T-helper 2 cell (primary cell): ENCODE results near the gene ST8SIA5.
A peak's percentile ranks its signal among the peaks of the same experiment; 100 is the strongest.
"Not testable (repeated sequence)": the region's sequence is repeated elsewhere in the genome, so short reads cannot be mapped to it uniquely, and the experiment has no call there.

Experiments
- DNase-seq, 5 experiments: peaks; one replicate each; pipeline versions ENCODE4 v3.0.0 to v3.0.0-alpha.2; 2012 to 2022
- total RNA-seq, 2 donors: gene quantifications; one replicate each; lab custom pipeline; 2026; lab: John Stamatoyannopoulos, UW

ST8SIA5 gene, protein sequence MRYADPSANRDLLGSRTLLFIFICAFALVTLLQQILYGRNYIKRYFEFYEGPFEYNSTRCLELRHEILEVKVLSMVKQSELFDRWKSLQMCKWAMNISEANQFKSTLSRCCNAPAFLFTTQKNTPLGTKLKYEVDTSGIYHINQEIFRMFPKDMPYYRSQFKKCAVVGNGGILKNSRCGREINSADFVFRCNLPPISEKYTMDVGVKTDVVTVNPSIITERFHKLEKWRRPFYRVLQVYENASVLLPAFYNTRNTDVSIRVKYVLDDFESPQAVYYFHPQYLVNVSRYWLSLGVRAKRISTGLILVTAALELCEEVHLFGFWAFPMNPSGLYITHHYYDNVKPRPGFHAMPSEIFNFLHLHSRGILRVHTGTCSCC
- total RNA-seq = 0 reads per million in 2 donors

DNA sequence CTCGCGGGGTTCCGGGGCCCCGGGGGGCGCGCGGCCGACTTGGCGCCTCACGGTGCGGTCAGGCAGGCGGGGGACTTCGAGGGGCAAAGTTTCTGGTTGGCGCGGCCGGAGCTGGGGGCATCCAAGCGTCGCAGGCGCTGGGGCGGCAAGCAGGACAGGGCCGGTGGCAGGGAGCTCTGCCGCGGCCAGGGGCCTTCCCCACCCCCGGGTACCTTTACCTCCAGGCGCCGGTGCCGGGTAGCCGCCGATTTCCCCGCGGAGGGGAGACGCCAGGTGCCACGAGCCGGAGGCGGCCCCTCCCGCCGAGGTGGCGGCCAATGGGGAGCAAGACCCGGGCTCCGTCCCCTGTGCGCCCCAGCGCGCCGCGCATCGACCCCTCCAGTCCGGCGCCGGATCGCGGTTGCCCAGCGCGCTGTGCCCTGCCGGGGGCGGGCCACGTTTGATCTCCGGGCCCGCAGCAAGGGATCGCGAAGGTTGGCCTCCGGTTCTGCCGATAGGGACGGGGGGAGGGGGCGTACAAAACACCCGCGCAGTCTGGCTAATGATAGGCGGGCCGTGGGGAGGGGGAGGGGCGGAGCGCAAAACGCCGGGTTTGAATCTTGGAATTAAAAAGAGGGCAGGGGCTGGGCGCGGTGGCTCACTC lies at the start of gene ST8SIA5:
Gene ST8SIA5 (minus strand): TSS at position 495 of the 643 bp plus-strand sequence. CDS start 545 bp downstream, outside the sequence.
- DNase-seq = peak in 1 of 5 experiments; percentile 20

DNA sequence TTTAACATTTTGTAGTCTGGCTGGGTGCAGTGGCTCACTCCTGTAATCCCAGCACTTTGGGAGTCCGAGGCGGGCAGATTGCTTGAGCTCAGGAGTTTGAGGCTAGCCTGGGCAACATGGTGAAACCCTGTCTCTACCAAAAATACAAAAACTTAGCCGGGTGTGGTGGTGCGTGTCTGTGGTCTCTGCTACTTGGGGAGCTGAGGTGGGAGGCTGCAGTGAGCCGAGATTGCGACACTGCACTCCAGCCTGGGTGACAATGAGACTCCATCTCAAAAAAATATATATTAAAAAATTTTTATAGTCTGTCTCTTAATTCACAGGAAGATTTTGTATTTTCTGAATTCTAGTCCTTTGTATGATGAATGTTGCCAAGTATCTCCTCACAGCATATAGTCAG lies 39.1 kb upstream of the ST8SIA5 start:
- not testable (repeated sequence) for DNase-seq

DNA sequence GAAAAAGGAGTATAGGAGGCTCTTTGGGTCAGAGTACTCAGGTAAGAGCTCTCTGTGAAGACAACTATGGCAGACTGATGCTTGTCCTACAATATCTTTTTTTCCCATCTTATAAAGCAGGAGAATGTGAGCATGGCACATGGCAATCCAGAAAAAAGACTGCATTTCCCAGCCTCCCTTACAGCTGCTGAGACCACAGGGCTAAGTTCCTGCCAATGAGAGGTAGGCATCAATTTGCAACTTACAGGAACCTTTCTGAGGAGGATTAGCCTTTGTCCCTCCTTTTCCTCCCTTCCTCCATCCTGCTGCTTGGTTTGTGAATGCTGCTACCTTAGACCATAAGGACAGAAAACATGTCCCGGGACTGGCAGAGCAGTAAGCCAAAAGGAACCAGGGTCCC lies 37.8 kb upstream of the ST8SIA5 start:
- DNase-seq = no peak

DNA sequence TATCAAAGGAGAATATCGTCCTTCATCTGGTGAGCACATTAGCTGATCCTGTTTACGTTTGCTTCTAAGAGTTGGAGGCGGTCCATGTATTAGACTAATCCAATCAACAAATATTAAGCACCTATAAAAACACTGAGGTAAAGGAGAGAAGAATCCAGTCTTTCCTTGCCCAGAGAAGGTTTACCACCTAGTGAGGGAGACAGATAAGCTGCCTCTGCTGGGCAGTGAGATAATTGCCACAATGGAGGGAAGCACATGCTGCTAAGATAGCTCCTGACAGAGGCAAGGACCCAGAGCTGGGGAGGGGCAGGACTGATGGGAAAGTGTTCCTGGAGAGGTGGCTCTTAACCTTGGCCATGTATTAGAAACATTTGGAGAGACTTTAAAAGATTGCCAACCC lies 36.7 kb upstream of the ST8SIA5 start:
- DNase-seq = no peak

DNA sequence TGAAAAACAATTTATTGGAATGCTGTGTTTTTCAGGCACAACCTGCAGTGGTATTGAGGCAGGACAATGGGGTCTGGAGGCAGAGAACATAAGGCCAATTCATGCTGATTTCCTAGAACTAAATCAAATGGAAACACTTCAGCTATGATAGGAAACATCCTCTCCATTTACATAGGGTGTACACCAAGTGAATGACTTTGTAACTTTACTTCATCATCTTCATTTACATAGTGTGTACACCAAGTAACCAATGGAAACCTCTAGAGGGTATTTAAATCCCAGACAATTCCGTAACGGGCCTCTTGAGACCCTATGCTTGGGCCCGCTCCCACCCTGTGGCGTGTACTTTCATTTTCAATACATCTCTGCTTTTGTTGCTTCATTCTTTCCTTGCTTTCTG lies 32.2 kb upstream of the ST8SIA5 start:
- no peak for DNase-seq

DNA sequence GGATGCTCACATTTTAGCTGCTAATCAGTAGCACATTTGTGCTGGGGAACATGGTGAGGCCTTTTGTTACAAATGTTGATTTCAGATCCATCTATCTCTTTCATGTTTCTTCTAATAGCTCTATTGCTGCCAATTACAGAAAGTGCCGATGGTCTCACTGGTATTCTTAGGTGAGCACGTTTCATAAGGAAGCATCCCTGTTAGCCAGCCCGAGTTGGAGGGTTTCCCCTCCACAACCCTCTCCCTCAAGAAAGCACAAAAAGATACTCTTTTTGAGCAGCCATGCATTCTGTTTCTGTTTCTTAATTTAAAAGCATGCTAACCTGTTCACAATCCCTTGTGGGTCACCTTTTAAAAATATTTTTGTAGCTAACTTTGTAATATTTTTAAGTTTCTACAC lies 30.8 kb upstream of the ST8SIA5 start:
- no peak for DNase-seq

DNA sequence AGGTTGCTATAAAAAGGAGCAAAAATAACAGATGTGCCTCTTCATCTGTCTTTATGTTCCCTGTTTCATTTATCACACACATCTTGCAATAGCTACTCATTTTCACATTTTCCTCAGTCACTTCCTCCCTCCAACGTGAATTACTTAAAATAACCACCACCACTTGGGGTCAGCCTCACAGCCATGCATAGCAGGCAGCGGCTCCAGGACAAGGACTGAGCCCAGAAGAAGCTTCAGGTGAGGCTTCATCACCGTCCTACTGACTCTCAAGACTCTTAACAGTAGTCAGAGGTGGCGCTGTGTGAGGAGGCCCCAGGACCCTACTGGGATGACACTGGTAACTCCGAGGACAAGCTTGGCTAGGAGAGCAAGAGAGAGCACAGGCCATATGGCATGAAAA lies 15.5 kb upstream of the ST8SIA5 start:
- DNase-seq = no peak

DNA sequence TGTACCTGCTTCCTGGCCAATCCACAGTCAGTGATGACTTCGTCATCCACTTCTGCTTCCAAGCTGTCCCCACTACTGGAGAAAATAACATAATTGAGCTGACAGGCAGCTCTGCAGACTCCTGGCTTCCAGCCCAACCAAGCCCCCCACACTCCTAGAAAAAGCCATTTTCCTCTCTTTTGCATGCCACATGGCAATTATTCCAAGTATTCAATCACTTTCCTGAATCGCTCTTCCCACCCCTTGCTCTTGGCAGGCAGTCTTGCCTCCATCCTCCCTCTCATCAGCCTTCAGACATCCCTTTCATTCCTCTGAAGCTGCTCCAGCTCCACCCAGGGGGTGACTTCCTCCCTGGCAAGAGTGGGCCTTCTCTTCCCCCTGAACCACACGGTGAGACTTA lies 14.3 kb upstream of the ST8SIA5 start:
- DNase-seq = no peak

DNA sequence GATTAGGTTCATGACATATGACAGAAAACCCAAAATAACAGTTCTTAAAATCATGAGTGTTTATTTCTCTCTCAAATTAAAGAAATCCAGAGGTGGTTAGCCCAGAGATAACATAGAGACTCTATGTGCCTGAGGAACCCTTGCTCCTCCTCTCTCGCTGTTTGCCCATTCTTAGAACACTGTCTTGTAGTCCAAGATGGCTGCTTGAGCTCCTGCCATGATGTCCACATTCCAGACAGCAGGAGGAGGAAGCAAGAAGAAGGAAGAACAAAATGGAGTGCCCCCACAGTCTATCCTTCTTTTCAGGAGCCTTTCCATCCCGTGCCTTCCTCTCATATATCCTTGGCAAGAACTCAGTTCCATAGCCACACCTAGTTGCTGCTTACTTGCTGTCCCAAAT lies 13.9 kb upstream of the ST8SIA5 start:
- DNase-seq = no peak

DNA sequence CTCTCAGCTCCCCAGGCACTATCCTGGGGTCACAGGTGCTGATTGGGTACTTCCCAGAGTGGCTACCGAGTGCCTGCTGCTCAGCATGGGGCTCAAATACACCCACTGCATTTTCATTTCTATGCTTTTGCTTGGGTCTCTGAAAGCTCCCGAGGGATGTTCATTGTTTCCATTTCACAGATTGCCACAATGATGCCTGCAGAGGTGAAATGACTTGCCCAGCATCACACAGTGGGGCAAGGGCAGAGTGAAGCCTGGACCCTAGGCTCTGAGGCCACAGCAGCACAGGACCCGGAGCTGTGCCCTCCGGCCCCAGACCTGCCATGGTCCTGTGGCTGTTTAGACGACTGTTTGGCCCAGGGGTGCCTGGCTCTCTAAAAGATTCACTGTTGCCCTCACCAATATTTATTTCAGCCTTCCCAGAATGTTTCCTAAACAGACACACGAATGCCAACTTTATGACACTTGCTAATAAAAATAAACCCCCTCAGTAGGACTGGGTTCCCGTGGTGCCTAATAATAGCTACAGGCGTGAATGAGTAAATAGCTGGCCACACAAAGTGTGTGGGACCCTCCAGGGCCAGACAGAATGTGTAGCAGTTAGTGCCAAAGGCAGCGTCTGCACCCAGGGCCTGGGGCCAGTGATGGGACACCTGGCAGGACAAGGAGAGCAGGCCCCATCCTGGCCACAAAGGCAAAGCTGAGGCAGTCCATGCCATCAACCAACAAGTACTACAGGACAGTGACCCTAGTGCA lies 11.5 kb upstream of the ST8SIA5 start:
- DNase-seq = no peak

DNA sequence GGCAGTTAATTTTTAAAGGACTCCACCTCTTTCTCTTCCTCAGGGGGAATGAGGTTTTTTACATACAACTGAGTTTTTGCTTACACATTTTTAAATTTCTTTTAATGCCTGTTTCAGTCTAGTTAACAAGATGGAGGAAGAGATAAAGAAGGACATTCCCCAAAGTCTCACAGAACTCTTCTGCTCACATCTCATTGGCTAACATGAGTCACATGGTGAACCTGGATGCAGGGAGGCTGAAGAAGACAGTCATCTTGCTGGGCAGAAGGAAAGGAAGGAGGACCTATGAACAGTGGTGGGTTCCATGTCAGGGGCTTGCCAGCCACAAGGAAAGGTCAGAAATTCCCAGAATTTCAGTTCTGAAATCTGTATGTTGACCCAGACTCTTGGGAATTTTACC lies 10.4 kb upstream of the ST8SIA5 start:
- no peak for DNase-seq

DNA sequence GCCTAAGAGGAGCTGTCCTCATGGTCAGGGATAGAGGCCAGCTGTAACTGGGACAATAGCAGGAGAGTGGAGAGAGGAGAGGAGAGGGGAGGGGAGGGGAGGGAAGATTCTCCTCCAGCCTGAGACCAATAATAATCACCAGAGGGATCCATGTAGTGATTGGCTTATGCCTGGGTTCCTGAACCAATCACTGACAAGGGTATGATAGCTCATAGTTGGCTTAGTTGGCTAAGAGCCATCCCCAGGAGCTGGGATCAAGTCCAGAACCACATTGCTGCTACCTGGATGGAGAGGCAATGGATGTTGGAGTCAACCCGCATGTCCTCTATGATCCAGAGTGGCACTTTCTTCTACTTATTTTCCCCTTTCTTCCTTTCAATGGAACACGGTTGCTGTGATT lies 7.7 kb upstream of the ST8SIA5 start:
- no peak for DNase-seq

DNA sequence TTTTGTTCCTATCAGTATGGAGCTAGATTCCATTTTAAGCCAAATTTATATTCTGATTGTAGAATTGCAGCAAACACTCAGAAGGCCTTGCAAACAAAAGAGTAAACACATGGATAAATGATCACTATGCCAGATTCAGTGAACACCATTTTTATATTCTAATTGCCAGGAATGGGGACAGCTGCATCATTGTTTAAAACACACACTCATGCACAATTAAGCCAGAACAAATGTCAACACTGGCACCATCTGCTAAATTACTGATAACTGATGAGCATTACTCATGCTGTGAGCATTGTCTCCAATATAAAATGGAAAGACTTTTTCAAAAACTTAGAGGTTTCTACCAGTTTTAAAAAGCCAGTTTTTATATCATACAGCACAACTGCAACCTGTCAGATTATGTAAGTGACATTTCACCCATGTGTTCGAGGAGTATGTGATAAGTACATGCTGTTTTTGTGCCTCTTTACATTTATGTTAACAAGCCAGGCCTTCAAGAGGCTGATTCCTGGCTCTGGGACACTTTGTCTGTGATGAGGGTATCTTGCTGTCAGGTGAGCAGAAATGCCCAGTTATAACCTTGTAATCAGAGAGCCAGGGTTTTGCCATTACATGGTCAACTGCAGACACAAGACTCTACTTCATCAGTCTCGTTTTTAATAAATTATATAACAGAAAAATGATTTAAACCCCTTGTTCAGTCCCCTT lies 4.4 kb upstream of the ST8SIA5 start:
- DNase-seq = no peak

DNA sequence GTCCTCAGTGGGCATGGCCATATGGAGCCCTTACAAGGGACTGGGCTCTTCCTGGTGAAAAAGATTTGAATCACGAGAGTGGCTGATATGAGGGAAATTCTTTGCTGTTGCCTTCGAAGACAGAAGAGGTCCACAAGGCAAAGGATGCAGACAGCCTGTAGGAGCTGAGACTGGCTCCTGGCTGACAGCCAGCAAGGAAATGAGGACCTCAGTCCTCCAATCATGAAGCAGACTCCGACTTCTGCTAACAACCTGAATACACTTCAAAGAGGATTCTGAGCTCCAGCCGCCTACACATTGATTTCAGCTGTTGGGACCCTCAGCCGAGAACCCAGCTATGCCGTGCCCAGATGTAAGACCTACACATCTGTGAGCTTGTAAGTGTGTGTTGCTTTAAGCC lies 3.0 kb upstream of the ST8SIA5 start:
- no peak for DNase-seq

DNA sequence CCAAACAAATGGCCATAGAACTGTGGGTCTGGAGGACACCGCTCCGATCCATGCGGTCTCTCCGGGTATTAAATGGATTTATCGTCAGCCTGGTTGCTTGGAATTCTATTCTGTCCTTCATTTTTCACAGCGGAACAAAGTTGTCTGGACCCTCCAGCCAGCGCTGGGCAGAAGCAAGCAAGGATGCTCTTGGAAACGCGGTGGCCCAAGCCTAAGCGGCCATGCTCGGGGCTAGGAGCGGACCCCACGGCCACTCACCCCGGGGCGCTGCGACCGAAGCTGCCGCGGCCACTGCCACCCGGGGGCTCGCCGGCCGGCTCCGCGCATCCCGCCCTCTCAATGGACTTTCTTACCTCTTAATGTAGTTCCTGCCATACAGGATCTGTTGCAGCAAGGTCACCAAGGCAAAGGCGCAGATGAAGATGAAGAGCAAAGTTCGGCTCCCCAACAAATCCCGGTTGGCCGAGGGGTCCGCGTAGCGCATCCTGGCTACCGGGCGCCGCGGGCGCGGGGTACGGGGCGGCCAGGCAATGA lies 761 bp downstream of the ST8SIA5 start:
- no peak for DNase-seq

DNA sequence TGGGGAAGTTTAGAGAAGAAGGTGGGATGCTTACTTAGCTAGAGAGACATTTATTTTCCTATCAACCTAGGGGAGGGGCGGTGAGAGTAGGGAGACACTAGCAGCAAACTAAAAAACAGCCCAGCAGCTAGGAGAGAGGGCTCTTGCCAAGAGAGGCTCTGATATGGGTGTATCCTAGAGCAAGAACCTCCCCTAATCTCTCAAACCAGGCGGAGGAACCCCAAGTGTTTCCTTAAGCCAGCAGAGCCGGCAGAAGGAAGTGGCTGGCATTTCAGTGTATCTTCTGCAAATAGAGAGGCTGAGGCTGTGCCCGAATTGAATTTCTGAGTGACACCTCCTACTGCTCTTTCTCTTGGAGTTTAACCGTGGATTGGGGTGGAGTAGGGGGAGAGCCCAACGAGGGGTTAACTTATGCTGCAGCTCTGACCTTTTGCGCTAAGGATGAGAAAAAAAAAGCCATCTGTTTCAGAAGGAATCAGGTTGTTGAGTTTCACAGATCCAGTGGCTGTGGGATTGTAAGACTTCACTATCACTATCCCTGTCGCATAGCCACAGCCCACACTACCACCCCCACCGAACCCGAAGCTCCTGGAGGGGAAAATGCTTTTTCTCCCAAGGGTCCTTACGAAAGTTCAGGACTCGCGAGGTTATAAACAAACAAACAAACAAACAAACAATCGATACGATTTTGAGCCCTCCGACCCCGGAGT lies 1.4 kb downstream of the ST8SIA5 start:
- no peak for DNase-seq

DNA sequence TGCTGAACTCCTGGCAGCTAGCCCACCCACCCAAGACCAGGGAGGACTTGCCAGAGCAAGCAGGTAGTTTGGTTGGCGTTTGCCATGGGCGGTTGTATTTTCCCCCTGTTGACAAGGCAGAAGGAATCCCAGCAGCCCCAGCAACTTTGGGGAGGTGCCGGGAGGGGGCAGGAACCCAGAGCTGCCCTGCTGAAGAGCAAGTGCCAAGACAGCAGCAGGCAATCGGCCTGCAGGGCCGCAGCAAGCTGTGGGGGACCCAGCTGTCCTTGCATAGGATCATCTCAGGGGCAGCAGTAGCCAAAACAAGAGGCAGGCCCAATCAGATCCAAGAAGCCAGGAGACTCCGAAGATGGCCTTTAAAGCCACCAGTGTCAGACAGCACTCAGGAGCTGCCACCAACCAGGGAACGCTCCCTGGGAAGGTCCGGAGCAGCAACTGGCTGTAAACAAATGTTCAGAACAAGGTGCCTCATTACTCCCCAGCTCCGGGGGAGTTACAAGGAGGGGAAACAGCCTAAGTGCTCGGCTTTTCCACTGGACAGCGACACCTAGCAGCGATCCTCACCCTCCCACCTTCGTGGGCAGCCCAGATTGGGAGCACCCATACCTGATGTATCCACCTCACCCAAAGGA lies 2.1 kb downstream of the ST8SIA5 start:
- DNase-seq = no peak

DNA sequence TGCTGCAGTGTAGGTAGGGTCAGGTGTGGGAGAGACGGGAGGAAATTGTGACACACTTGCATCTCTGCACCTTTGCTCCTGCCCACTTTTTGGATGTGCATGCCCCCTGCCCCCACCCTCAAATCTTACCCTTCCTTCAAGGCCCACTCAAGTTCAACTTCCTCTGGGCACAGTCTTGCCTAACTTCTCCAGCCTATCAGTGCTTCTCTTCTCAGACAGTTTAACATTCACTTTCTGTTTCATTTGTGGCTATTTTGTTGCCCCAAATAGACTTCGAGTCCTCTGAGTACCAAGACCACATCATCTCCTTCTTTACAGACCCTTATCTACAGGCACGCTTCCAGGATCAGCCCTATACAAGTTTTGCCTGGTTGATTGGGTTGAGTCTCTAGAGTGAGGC lies 2.7 kb downstream of the ST8SIA5 start:
- DNase-seq = peak in 1 of 5 experiments; percentile 48

DNA sequence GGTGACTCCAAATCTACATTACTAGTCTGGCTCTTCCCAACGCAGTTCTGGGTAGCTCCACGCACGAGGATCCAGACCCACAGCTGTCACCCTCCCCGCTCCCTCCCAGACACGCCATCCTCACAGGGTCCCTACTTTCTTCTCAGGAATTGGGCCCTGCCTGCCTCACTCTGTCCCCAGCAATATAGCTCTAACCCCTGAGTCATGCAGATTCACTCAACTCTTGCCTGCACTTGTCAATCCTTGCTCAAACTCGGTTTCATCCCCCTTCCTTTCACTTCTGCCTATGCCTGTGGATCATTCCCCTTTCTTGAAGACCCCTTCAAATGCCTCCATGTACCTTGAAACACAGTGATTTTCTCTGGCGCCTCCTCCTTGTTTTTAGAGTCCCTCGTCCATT lies 5.0 kb downstream of the ST8SIA5 start:
- DNase-seq = no peak

DNA sequence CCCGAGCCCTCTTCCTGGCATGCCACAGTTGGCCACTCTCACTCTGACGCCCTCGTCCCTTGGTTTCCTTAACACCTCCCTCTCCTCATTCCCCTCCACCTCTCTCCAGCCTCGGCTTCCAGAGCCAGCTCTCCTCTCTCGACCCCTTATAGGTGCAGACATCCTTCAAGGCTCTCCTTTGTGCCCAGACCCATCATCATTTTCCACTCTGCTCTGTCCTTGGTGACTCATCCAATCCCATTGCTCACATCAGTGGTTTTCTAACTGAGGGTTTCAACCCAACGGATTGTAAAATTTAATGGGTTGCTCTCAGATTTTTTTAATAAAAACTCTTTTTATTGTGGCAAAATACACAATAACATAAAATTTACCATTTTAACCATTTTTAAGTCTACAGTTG lies 6.2 kb downstream of the ST8SIA5 start:
- no peak for DNase-seq

DNA sequence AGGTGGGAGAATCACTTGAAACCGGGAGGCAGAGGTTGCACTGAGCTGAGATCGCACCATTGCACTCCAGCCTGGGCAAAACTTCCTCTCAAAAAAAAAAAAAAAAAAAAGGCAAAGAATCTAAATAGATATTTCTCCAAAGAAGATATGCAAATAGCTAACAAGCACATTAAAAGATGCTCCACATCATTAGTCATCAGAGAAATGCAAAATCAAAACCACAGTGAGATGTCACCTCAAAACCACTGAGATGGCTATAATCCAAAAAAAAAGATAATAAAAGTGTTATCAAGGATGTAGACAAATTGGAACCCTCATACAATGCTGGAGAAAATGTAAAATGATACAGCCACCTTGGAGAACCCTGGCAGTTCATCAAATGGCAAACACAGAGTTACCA lies 8.4 kb downstream of the ST8SIA5 start:
- no peak for DNase-seq

DNA sequence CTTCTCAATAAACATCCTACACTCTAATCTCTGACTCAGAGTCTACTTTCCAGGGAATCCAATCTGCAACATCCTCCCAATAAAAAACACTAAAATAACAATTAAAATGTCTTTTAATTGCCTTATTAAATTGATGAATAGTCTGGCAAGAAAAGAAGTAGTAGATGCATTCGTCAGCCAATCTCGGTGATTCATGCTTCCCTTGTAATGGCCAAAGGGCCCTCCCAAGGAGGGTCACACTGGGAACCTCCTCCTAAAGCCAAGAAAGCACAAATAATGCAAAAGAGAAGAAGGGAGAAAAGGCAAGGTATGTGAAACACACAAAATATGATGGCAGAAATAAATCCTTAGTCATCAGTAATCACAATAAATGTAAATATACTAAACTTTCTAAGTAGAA lies 16.8 kb downstream of the ST8SIA5 start:
- DNase-seq = no peak
